ENCODE measurements around the gene GKN1. TPM values are rescaled to one million over a fixed set of nuclear protein-coding genes. Genes with fewer than 3 reads are reported as not detected.

The GKN1 gene
- total and polyA plus RNA-seq, 11 donors = not detected

DNA sequence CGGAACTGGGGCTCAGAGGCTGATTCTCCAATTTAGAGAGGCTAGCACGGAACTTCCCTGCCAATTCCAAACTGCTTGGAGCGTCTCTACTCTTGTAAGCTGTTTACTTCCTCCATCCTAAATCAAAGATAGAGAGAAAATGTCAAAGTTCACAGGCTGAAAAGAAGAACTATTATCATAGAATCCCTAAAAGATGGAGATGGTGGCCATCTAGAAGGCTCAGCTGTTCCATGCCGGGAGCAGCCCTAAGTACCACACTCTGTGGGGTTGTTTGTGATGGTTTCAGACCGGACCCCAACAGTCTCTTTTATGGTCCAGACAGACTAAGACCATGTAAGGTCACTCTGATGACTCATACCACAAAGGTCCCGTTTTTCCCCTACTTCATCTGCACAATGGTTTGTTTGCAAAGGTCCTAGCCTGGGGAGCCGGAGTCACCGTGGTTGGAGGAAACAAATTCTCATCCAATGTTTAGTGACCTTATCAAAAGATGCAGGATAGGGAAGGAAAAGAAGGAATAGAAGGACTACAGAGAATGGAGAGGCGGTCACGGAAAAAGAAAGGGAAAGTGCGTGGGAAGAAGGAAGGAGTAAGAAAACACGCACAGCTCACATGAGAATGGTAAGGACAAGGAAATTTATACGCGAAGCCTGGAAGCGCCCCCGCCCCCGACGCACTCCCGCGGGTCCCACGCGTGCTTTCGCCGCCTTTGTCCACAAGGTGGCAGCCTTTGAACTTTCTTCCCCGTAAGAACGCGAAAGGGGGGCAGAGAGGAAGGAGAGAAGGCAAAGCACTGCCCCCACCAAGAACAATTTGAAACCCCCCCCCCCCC is 38.1 kb downstream of the GKN1 start:
- Histone ChIP-seq H3K4me1 (peaks cover 0 to 20% (median 10%) of the 10 kb centered on the region in 12 donors), H3K4me3 (peak overlapping the region; percentile 65 to 83 (median 72)), H3K27ac (peak overlapping the region in 8 of 12 donors; percentile 55 to 89 (median 77)), H3K9me3 (no peaks in the 10 kb centered on the region), H3K27me3 (peaks cover 0 to 41% (median 14%) of the 10 kb centered on the region in 9 donors), H3K36me3 (no peaks in the 10 kb centered on the region)
- intact Hi-C loops (cut with DNase I) = loop anchor here in 7 of 10 donors (1.0 to 10.0 kb wide), 5 partner anchors 70 to 295 kb away; no protein-coding TSS in a partner anchor
- TF ChIP-seq, protein P1, sequence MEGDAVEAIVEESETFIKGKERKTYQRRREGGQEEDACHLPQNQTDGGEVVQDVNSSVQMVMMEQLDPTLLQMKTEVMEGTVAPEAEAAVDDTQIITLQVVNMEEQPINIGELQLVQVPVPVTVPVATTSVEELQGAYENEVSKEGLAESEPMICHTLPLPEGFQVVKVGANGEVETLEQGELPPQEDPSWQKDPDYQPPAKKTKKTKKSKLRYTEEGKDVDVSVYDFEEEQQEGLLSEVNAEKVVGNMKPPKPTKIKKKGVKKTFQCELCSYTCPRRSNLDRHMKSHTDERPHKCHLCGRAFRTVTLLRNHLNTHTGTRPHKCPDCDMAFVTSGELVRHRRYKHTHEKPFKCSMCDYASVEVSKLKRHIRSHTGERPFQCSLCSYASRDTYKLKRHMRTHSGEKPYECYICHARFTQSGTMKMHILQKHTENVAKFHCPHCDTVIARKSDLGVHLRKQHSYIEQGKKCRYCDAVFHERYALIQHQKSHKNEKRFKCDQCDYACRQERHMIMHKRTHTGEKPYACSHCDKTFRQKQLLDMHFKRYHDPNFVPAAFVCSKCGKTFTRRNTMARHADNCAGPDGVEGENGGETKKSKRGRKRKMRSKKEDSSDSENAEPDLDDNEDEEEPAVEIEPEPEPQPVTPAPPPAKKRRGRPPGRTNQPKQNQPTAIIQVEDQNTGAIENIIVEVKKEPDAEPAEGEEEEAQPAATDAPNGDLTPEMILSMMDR (IDR thresholded peaks at IDR 0.05) = peak; percentile 51 to 86 (median 75)
- no peak for TF ChIP-seq POLR2A (IDR thresholded peaks at IDR 0.05)
- ATAC-seq (peak; percentile 65 to 78 (median 71)), DNase-seq (peak; percentile 66 to 80 (median 77))
- WGBS, 4 donors = 13 to 16% (median 14%) methylated on average over 27 of the region's 27 CpGs

DNA sequence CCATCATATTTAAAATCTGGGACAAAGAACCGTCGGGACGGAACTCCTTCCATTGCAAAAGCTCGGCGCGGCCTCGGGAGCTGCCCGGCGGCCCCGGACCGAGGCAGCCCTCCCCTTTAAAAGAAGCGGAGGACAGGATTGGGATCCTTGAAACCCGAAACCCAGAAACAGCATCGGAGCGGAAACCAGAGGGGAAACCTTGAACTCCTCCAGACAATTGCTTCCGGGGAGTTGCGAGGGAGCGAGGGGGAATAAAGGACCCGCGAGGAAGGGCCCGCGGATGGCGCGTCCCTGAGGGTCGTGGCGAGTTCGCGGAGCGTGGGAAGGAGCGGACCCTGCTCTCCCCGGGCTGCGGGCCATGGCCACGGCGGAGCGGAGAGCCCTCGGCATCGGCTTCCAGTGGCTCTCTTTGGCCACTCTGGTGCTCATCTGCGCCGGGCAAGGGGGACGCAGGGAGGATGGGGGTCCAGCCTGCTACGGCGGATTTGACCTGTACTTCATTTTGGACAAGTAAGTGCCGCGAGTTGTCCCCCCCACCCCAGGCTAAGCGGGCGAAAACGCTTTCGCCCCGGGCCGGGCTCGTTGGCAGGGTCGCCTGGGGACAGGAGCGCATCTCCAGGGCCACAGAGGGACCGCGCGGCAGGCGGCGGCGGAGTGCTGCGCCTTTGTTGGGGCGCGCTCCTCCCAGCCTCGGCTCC is 38.9 kb downstream of the GKN1 start, which contains the start of gene ANTXR1:
Gene ANTXR1 (plus strand): TSS at position 38 of the 698 bp plus-strand sequence. CDS start 321 bp downstream, at position 359.
- DNase-seq (peak; percentile 40 to 69 (median 54)), ATAC-seq (peak; percentile 67 to 77 (median 73))
- peaks cover 0 to 41% (median 14%) of the 10 kb centered on the region in 9 donors for H3K27me3 ChIP-seq
- no peaks in the 10 kb centered on the region for H3K9me3 ChIP-seq
- intact Hi-C loops (cut with DNase I) = loop anchor here in 7 of 10 donors (1.0 to 10.0 kb wide), 5 partner anchors 71 to 294 kb away; no protein-coding TSS in a partner anchor
- TF ChIP-seq, protein P1 (IDR thresholded peaks at IDR 0.05) = peak in 4 of 12 donors; percentile 7 to 28 (median 12)
- no peak for TF ChIP-seq POLR2A (IDR thresholded peaks at IDR 0.05)
- peak within 1 kb of the TSS; percentile 15 to 89 (median 70) for H3K27ac ChIP-seq
- WGBS, 4 donors = 0 to 1% (median 1%) methylated on average over 52 to 63 of the region's 63 CpGs
- peak within 1 kb of the TSS; percentile 65 to 83 (median 72) for H3K4me3 ChIP-seq
- H3K36me3 ChIP-seq = no peaks in the 10 kb centered on the region
- peaks cover 0 to 22% (median 10%) of the 10 kb centered on the region in 12 donors for H3K4me1 ChIP-seq

DNA sequence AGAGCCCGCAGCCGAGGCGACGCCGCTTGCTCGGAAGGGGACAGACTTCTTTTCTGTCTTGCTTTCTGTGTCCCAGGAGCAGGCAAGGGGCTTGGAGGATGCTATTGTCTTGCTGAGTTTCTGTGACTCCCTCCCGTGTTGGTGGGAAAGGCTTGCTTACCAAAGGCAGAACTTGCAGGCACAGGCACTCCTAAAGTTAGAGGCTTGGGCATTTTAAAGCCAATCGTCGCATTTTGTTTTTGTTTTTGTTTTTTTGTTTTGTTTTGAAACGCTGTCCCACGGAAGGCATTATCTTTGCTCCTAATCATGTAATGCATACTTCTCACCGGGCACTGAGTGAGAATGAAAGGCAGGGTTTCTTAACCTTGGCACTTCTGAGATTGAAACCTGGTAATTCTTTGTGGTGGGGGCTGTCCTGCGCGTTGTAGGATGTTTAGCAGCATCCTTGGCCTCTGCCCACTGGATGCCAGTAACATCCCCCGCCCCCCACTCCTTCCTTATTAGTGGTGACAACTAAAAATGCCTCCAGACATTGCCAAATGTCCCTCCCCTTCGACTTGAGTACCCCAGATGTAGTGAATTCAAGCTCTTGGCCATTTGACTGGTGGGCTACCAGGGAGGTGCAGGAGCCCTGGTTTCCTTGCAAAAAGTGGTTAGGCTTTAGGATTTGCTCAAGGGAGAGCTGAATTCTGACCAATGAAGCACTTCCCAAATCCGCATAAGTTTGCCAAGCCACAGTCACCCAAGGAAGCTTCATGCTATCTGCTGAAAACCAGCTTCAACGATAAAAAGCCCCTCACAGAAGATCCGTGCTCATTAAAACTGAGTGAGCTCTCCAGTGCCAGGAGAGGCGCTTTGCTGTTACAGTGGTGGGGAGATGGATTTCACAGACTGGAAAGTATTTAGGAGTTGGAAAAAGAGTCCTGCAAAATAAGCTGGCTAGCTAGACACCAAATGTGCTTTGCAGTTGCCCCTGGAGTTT is 39.7 kb downstream of the GKN1 start:
- intact Hi-C loops (cut with DNase I) = loop anchor here in 7 of 10 donors (1.0 to 10.0 kb wide), 5 partner anchors 72 to 293 kb away; no protein-coding TSS in a partner anchor
- WGBS, 4 donors = 3 to 7% (median 4%) methylated on average over 19 to 20 of the region's 20 CpGs
- DNase-seq (no peak), ATAC-seq (peak in 1 of 4 donors; percentile 17)
- H3K4me3 ChIP-seq = peak overlapping the region; percentile 65 to 83 (median 72)
- peaks cover 0 to 27% (median 10%) of the 10 kb centered on the region in 12 donors for H3K4me1 ChIP-seq
- no peaks in the 10 kb centered on the region for H3K36me3 ChIP-seq
- peaks cover 0 to 41% (median 14%) of the 10 kb centered on the region in 9 donors for H3K27me3 ChIP-seq
- H3K27ac ChIP-seq = peak overlapping the region in 11 of 12 donors; percentile 39 to 89 (median 76)
- H3K9me3 ChIP-seq = no peaks in the 10 kb centered on the region
- TF ChIP-seq POLR2A (IDR thresholded peaks at IDR 0.05) = no peak
- TF ChIP-seq, protein P1 (IDR thresholded peaks at IDR 0.05) = no peak
